M059J (cell line): Measurements from ENCODE around the gene CYP2W1. TPM values are rescaled to one million over a fixed set of nuclear protein-coding genes. Genes with fewer than 3 reads are reported as not detected.
"Not testable (repeated sequence)": the region's sequence is repeated elsewhere in the genome, so short reads cannot be mapped to it uniquely, and the experiment has no call there.

Experiments
- DNase-seq: peaks from one replicate; pipeline ENCODE4 v3.0.0-alpha.2; 2012; ENCODE audit warnings: low read depth
- total RNA-seq: library from RNA; depleted of rRNA; stranded (reverse); fragments of >200 nt; shearing (Covaris generic); gene quantifications from 2 replicates; pipeline ENCODE4 v1.2.3, GENCODE V29; 2014

The CYP2W1 gene
- total RNA-seq, 1 experiment from 2014 or later = not detected

- DNase-seq = no peak
These were observed 31.0 kb upstream of the CYP2W1 start for GRCh38 chr7:951881-952547.

DNA sequence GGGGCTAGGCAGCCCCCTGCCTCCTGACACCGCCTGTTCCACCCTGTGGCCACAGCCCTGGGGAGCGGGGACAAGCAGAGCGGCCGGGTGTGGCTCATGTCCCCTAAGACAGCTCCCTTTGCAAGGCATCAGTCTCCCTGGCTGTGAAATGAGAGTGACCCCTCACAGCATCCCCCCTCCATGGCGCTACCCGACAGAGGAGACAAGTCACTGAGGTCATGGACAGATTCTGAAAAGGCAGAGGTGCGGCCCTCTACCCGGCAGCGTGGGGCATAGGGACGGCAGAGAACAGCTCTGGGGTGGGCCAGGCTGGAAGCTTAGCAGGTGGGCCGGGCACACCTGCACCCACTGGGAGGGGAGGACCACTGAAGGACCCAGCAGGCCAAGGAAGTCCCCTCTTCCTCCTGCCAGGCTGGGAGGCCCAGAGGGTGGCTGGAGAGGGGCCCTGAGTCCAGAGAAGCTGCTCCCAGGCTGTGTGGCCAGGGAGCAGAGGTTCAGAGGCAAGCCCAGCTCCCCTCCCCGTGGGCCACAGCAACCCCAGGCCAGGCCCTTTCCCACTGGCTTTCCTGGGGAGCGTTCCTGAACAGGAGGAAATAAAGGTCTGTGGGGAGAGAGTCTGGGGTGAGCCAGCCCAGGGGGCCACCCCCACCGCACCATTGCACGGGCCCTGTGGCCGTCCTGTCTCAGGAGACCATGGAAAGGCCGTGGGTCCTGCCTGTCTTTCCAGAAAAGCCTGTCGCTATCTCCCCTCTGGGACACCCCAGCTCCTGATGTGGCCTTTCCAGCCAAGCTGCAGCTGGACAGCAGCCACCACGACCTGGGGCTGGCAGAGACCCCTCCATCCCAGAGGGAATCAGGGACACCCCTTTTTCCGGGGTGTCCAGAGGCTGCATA, 30.2 kb upstream of the CYP2W1 start:
- DNase-seq = no peak

DNA sequence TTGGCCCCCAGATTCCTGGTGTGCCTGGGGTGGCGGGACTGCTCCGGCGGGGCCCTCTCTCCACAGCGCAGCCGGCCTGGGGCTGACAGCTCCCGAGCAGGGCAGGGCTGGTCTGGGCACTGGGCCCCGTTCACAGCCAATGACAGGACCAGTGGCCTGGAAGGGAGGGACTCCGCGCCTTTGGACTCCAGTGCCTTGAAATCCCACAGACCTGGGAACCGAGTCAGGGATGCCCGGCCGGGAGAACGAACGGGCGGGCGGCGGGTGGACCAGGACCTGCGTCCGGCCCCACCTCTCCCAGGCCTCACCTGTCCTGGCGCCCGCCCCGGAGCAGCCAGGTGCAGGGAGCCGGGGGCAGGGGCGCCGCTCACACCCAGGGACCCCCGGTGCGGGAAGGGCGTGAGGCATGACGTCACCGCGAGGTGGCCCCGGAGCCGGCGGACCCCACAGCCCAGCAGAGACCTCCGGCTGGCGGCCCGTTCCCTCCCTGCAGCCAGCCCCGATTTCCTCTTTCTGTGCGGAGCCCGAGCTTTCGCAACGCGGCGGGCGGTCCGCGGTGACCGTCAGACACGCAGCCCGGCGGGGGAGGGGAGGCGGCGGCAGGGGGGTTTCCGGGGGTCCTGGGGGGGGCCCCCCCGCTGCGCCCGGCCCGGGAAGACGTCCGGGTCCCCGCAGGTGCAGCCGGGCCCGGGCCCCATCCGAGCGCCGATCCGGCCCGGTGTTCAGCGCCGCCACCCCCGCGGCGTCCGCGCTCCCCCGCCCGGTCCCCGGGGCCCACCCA, 29.2 kb upstream of the CYP2W1 start:
- DNase-seq = peak; percentile 31

DNA sequence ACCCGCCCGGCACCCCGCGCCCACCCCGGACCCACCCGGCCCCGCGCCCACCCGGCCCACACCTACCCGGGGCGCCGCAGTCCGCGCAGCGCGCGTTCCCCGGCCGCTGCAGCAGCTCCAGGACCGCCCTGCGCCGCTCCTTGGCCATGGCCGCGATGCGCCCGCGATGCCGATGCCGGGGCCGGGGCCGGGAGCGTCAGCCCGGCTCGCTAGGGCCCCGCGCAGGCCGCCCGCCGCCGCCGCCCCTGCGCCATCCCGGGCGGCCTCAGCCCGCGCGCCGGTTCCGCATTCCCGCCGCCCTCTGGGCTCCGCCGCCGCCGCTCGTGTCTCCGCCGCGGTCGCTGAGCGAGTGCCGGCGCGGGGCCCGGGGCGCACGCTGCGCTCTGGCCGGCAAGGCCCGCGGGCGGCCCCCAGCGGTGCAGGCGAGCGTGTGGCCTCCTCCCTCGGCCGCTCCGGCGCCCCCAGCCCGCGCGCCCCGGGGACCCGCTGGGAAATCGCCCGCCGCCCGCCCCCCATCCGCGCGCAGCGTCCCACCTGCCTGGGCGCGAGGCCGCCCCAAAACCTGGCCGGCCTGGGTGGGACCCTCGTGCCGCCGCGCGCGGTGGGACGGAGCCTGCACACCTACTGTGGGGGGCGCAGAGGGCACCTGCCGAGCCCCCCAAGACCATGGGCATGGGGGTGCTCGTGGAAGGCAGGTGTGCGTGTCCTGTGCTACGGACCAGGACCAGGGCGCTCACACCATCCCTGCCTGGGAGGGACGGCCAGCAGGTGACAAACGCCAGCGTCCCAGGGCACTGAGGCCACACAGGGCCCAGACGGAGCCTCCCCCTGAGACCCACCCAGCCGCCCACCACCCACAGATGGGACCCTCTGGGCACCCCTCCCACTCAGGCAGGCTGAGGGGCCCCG, 28.4 kb upstream of the CYP2W1 start, which contains the start of gene ADAP1:
TSS of gene ADAP1 (minus strand) at position 351 of the 909 bp plus-strand sequence. CDS start at position 148, 203 bp downstream.
- DNase-seq = no peak

DNA sequence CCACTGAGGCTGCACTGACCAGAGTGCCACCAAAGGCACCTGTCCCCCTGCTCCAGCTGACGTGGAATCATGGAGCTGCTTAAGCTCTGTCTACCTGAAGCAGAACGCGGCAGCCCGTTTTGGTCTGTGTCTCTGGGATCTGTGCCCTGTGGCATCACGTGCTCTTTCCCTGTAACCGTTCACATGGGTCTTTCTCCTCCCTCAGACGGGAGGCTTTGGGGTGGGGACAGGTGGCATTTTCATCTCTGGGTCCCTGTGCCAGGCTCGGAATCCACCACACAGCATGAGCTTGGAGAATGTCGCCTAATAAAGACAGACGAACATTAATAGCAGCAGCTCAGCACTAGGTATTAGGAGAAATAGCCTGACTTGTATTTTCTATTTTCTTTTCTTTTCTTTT, 26.9 kb upstream of the CYP2W1 start:
- DNase-seq = no peak

GRCh38 chr7:957418-958220, 25.4 kb upstream of the CYP2W1 start:
- no peak for DNase-seq

DNA sequence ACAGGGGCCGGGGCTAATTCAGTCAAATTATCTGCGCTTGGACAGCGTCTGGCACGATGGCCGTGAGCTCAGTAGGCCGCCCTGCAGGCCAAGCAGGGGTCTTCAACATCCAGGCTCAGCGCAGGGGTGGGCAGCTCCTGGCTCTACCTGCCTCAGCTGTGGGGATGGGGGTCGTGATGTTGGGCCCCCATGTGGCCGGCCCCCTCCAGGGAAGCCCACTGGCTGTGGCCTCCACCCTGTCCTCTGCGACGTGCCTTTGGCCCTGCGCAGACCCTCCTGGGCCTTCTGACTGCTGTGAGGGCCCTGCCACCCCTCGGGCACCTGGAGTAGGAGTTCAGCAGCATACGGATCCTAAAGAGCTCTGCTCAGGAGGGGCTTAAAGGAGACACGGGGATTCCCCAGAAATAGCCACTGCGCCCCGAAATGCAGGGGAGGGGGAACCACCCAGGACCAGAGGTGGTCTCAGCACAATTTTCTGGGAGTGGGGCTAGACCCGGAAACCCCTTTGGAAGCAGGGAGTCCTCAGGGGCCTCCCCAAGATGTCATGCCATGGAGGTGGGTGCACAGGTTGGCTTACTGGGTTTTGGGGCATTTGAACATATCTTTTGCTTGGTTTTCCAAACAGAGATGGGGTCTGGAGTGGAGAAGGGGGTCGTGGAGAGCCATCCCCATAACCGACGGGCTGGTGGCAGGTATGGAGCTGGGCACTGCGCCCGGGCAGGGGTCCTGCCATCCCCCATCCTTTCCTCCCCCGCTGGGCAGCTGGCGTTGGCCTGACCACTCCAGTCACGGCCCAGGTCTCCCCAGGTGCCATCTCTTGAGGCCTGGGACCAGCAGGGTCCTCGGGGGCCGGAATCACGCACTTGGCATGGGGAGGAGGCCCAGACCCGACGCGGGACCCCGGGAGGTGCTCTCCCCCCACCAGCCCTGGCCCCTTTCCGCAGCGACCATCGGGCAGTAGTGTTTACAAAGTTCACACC, 24.5 kb upstream of the CYP2W1 start:
- no peak for DNase-seq

DNA sequence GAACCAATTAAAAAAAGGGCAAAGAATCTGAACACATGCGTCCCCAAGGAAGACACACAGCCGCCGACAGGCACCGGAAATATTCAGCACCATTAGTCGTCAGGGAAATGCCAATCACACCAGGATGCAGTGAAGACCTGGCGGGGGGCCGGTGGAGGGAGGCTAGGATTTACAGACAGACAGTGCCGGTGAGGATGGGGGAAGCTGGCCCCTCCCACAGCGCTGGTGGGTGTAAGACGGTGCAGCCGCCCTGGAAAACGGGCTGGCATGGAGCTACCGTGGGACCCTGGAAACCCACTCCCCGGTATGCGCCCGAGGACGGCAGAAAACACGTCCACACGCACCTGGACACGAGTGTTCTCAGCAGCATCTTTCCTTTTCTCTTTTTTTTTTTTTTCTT, 23.7 kb upstream of the CYP2W1 start:
- no peak for DNase-seq

DNA sequence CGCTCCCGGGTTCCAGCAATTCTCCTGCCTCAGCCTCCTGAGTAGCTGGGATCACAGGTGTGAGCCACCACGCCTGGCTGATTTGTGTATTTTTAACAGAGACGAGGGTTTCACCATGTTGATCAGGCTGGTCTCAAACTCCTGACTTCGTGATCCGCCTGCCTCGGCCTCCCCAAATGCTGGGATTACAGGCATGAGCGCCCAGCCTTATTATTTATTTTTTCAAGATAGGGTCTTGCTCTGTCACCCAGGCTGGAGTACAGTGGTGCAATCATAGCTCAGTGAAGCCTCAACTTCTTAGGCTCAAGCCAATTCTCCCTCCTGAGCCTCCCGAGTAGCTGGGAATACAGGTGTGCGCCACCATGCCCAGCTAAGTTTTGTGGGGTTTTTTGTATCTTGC, 23.2 kb upstream of the CYP2W1 start:
- DNase-seq = not testable (repeated sequence)

DNA sequence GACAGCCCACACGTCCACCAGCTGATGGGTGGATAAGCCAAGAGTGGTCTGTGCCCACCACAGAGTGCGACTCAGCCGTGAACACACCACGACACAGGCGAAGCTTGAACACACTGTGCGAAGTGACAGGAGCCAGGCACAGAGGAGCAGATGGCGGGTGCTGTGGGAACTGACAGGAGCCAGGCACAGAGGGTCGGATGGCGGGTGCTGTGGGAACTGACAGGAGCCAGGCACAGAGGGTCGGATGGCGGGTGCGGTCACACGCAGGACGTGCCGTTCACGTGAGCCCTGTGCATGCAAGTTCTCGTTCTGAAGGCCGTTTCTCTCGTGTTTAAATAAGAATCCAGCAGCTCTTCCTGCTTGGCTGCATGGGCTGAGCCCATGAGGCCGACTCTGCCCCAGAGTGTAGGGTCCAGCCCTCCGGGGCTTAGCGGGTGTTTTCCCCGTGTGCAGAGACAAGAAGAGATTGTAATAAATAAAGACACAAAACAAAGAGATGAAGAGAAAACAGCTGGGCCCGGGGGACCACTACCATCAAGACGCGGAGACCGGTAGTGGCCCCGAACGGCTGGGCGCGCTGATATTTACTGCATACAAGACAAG, 22.6 kb upstream of the CYP2W1 start:
- no peak for DNase-seq

GRCh38 chr7:960972-961371, 22.0 kb upstream of the CYP2W1 start:
- not testable (repeated sequence) for DNase-seq

DNA sequence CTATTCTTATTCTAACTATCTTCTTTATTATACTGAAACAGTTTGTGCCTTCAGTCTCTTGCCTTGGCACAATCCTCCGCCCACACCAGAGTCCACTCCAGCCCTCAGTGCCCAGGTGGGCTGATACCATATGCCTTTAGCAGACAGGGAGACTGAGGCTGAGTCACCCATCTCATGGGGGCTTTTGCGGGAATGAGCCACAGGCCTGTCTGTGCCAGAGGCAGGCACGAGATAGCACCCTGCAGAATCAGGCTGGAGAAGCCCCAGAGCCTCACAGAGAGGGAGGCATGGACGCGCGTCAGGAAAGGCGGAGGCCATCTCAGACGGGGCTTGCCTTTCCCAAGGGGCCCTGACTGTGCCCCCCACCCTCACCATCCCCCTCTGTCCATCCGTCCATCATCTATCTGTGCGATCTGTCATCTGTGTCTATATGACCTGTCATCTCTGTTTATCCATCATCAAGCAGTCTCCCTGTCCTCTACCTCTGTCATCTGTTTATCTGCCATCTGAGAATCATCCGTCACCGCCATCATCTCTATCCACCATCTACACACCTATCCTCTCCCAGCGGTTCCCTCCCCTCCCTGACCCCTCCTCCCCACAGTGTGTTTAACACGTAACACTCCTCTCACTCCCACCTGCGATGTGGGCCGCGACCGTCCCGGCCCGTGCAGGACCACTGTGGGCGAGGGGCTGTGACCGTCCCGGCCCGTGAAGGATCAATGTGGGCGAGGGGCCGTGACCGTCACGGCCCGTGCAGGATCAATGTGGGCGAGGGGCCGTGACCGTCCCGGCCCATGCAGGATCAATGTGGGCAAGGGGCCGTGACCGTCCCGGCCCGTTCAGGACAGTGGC, 21.2 kb upstream of the CYP2W1 start:
- DNase-seq = no peak

- DNase-seq = no peak
These were observed 20.4 kb upstream of the CYP2W1 start for GRCh38 chr7:962401-963081.

GRCh38 chr7:963236-964078, 19.5 kb upstream of the CYP2W1 start:
- no peak for DNase-seq

DNA sequence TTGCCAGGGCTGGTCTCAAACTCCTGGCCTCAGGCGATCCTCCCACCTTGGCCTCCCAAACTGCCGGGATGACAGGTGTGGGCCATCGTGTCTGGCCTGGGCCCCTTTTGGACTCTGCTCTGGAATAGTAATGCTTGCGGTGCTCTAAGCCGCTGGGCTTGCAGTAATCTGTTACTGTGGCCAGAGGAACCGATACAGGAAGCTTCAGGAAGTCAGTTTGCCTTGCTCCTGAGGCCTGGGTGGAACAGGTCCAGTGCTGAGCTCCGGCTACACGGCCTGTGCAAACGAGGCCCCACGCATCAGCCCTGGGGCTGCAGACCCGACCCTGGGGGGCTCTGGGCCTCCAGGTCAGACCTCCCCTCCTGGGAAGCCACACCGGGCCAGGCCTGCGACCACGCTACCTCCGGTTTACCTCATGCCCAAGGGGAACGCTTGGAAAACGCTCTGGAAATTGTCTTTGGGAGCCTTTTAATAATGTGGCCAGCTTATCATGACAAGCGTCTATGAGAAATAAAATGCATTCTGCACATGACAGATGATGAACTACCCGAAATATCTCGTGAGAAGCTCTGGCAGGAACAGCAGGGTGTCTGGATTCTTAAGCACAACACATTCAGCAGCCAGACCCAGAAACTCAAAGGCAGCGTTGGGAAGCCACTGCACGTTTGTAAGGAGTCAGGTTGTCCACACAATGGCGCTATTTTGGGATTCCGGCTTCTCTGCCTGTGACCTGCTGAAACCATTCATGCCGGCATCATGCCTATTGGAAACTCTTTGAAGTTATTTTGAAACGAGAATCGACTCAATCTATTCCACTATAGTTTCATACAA, 18.4 kb upstream of the CYP2W1 start:
- peak; percentile 39 for DNase-seq
